SKM-1 (cell line): ENCODE results near the gene GNL3.
"Not testable (repeated sequence)": the region's sequence is repeated elsewhere in the genome, so short reads cannot be mapped to it uniquely, and the experiment has no call there.

Experiments
- DNase-seq: peaks from one replicate; lab custom pipeline; 2025; ENCODE audit not compliant: unreplicated experiment; lab: John Stamatoyannopoulos, UW

The GNL3 gene

GRCh38 chr3:52685709-52686691, at the start of gene GNL3, which contains the start of gene PBRM1:
TSS of gene GNL3 (plus strand) at chr3:52686032. CDS start at chr3:52686093, 61 bp downstream.
TSS of gene PBRM1 (minus strand) at chr3:52685913.
- DNase-seq, result peak; percentile 91

GRCh38 chr3:52636673-52637072, 49.2 kb upstream of the GNL3 start:
- no peak for DNase-seq

GRCh38 chr3:52645549-52645948, 40.3 kb upstream of the GNL3 start:
- DNase-seq, result no peak

GRCh38 chr3:52649461-52650210, 36.2 kb upstream of the GNL3 start:
- no peak for DNase-seq

- DNase-seq, result no peak
Measured at GRCh38 chr3:52650439-52650838, 35.4 kb upstream of the GNL3 start.

- DNase-seq, result no peak
Measured at GRCh38 chr3:52651592-52651991, 34.2 kb upstream of the GNL3 start.

GRCh38 chr3:52655895-52656294, 29.9 kb upstream of the GNL3 start:
- no peak for DNase-seq

GRCh38 chr3:52660046-52660445, 25.8 kb upstream of the GNL3 start:
- no peak for DNase-seq

- DNase-seq, result no peak
Measured at GRCh38 chr3:52663098-52663497, 22.7 kb upstream of the GNL3 start.

- peak; percentile 85 for DNase-seq
Measured at GRCh38 chr3:52670621-52671521, 15.0 kb upstream of the GNL3 start.

- DNase-seq, result no peak
Measured at GRCh38 chr3:52671676-52672075, 14.2 kb upstream of the GNL3 start.

- not testable (repeated sequence) for DNase-seq
Measured at GRCh38 chr3:52676201-52676600, 9.6 kb upstream of the GNL3 start.

- DNase-seq, result no peak
Measured at GRCh38 chr3:52678265-52679198, 7.3 kb upstream of the GNL3 start.

GRCh38 chr3:52679199-52679538, 6.7 kb upstream of the GNL3 start:
- DNase-seq, result no peak

GRCh38 chr3:52679811-52680210, 6.0 kb upstream of the GNL3 start:
- no peak for DNase-seq

- DNase-seq, result no peak
Measured at GRCh38 chr3:52681596-52681995, 4.2 kb upstream of the GNL3 start.

GRCh38 chr3:52682016-52682415, 3.8 kb upstream of the GNL3 start:
- no peak for DNase-seq

GRCh38 chr3:52683611-52684010, 2.2 kb upstream of the GNL3 start:
- DNase-seq, result no peak

GRCh38 chr3:52684184-52684583, 1.6 kb upstream of the GNL3 start:
- DNase-seq, result no peak

- peak; percentile 75 for DNase-seq
Measured at GRCh38 chr3:52685285-52685708, 535 bp upstream of the GNL3 start.
